ENCODE measurements around the gene B4GALNT3.
A peak's percentile ranks its signal among the peaks of the same experiment; 100 is the strongest.

B4GALNT3 gene

DNA sequence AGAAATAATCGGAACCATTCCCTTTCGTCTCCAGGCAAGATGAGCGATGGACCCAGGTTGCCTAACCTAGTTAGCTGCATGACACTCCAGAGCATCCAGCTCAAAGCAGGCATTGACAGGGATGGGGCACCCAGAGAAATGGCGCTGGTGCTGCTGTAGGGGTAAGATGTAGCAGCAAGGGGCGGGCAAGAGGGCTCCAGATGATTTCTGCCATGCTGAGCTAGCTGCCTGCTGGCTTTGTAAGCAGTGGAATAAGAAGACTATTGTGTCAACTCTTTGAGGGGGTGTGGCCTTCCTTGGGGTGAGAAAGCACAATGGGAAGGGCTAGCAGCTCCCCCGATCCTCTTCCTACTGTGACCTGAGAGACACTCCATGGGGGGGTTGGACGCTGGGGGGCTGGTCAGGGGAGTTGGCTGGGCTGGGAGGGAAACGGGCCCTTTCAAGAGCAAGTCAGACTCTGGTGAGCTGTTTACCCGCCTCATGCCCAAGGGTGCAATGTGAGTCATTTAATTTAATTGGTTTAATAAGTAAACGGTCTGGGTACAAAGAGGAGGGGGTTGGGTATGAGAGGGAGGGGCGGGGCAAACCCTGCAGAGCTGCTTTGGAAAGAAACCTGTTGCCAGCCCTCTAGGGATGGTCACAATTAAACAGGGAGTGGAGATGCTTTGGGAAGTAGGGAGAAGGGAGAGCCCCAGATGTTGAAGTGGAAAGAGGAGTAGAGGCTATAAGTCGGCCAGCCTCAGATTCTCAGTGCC lies 50.5 kb downstream of the B4GALNT3 start:
- FAIRE-seq = no peak

DNA sequence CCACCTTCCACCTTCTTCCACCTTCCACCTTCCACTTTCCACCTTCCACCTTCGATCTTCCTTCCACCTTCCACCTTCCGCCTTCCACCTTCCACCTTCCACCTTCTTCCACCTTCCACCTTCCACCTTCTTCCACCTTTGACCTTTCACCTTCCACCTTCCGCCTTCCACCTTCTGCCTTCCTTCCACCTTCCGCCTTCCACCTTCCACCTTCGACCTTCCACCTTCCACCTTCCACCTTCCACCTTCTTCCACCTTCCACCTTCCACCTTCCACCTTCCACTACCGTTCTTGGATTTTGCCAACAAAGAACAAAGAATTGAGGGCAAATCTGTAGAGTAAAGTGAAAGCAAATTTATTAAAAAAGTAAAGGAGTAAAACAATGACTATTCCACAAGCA lies 53.2 kb downstream of the B4GALNT3 start:
- no peak for FAIRE-seq

DNA sequence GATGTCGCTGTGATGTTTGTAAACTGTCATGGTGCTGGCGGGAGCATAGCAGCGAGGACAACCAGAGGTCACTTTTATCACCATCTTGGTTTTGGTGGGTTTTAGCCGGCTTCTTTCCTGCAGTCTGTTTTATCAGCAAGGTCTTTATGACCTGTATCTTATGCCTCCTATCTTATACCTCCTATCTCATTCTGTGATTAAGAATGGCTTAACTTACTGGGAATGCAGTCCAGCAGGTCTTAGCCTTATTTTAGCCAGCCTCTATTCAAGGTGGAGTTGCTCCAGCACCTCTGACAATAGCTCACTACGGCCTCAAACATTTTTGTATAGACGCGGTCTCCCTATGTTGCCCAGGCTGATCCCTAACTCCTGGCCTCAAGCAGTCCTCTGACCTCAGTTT lies 53.7 kb downstream of the B4GALNT3 start:
- no peak for FAIRE-seq

DNA sequence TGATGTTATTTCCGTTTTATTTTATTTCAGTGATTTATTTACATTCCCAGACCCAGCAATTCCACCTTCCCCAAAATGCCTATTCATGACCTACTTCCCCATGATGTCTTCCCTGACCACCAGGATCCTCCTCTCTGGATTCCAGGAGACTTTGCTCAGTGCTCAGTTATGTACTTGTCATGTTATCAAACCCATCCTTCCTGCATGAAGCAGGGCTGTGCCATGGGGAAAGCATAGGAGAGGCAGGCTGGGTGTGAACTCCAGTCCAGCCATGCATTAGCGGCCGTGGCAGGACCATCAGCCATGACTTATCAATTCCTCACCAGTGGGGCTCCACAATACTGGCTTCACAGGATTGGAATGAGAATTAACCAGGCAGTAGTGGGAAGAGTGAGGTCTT lies 57.8 kb downstream of the B4GALNT3 start:
- FAIRE-seq = no peak

DNA sequence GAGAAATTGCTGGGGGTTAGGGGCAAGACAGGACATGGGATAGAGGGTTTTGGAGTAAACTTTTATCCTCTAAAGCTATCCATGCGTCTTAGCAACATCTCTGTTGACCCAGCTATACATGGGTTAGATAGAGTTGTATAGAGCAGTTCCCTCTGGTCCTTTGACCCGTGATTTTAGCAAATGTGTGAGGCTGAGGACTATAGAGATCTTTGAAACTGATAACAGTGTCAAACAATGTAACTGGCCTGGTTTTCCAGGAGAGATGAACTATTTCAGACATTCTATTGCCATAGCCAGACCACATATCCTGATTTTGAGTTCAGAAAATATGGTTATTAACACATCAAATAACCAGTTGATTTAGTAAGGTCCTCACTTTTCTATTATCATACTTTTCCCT lies 60.4 kb downstream of the B4GALNT3 start:
- no peak for FAIRE-seq

DNA sequence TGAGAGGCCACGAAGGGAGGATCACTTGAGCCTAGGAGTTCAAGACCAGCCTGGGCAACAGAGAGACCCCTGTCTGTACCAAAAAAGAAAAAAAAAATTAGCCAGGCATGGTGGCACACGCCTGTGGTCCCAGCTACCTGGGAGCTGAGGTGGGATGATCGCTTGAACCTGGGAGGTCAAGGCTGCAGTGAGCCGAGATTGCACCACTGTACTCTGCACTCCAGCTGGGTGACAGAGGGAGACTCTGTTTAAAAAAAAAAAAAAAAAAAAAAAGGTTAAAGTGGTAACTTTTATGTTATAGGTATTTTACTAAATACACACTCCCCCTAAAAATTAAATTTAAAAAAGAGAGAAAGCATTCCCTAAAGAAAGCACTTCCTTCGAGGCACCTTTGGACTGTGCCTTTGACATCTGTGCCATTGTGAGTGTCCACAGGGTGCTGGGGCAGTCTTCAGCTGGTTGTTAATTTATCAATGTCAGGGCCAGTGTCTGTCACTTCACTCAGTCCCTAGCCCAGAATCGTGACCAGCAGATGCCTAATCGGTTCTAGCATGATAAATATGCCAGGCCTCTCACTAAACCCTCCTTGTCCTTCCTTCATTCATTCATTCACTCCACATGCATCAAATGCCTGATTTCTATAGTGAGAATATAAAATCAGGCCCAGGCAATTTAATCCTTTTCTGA lies 63.1 kb downstream of the B4GALNT3 start:
- no peak for FAIRE-seq

DNA sequence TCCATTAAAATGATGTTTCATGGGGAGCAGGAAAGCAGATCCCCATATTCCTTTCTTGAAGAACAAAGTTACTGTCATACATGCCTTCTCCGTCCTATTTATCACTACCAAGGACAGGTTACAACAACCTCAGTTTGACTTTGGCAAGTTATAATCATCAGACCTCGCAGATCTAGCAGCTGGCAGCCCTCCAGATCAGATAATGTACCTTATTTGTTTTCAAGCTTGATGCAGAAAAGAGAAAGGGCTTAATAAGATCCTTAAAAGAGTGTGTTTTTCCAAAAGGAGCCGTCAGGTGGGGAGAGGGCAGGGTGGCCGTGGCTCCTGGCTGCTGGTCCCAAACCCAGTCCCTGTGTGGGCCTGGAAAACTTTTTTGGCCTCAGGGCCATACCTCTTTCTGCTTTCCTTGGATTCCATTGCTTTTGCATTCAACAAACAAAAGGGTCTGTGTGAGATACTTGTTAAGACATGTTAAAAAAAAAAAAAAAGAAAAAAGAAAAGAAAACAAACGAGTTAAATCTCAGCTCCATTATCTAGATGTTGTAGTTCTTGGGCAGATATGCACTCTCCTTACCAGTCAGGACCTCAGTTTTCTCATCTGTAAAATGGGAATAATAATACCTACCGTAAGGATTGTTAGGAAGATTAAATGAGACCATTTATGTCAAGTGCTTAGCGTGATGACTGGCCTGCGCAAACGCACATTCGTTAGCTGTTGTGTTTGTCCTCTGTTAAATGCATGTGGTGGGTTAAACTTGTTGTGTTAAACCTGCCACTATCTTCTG lies 64.6 kb downstream of the B4GALNT3 start:
- no peak for FAIRE-seq

DNA sequence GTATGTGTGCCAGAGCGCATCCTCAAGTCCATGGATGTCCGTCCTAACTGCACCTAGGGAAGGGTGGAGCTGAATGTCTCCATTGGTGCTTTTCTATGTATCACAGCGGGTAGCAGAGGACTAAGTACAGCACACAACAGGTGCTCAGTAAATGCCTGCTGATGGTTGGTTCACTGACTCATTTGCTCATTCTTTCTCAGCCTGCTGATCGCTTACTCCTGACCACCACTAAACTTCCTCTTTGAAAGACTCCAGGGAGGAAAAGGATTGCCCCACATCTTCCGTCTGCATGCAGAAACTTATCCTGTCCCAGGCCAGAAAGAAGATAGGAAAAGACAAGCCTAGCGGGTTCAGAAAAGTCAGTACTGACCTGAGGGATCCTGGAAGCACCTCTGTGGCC lies 66.3 kb downstream of the B4GALNT3 start:
- no peak for FAIRE-seq

DNA sequence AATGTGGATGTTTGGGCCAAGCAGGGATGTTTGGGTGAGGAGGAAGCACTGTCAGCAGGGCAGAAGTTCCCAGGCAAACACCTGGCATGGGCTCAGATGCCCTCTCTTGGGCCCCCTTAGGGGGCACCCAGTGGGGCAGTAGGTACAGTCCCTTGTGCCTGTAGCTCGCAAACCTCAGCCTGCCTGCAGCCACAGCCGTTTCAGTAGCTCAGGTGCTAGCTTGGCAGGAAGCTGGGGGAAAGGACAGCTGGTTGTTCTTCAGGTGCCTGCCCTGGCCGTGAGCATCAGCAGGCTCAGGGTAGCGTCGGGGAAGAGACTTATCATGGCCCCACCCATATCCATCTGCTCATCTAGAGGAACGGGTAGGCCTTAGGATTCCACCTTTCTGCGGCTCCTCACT lies 67.5 kb downstream of the B4GALNT3 start:
- FAIRE-seq = no peak

DNA sequence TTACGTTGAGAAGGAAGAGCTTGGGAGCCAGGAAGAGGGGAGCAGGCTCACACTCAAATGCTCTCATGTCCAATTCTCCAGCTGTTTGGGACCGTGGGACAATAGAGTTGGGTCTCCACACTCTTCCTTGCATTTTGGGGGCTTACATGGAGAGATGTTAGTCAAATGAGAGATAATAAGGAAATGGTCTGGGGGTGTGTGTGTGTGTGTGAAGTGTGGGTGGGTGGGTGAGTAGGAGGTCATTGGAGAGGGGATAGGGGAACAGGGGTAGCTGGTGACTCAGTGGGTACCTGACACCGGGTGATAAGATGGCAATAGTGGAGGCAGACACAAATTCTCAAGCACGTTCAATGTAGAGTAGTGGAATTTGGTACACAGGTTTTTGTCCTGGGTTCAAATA lies 68.0 kb downstream of the B4GALNT3 start:
- no peak for FAIRE-seq

DNA sequence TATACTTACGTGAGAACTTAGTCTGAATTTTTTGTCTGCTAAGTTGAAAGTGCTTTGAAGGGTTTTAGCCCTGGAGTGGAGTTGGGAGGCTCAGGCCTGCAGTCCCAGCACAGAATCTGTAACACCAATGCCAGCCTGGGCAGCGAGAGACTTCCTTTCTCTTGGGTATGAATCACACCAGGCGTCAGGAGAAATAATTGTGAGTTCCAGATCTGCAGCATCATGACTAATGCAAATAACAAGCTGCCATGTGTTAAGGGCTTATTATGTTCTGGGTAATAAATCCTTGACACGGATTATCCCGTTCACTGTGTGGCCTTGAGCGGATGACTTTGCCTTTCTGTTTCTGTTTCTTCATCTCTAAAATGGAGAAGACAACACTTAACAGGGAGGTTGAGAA lies 70.6 kb downstream of the B4GALNT3 start:
- peak; percentile 56 for FAIRE-seq

DNA sequence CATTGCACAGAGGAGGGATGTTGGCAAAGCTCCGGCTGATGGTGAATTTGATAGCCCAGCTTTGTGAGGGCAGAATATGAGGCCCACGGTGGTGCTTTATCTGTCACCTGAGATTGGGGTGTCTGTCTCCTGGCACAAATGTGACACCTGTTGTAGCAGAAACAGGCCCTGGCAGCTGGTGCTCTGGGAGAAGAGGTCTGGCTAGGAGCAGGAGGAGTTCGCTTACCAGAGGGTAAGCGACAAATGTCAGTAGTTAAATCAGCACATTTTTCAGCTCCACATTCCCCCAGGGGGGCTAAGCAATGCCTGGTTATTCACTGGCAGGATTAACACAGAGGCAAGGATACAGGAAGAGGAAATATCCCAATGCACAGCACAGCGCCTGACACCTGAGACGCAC lies 71.1 kb downstream of the B4GALNT3 start:
- no peak for FAIRE-seq

DNA sequence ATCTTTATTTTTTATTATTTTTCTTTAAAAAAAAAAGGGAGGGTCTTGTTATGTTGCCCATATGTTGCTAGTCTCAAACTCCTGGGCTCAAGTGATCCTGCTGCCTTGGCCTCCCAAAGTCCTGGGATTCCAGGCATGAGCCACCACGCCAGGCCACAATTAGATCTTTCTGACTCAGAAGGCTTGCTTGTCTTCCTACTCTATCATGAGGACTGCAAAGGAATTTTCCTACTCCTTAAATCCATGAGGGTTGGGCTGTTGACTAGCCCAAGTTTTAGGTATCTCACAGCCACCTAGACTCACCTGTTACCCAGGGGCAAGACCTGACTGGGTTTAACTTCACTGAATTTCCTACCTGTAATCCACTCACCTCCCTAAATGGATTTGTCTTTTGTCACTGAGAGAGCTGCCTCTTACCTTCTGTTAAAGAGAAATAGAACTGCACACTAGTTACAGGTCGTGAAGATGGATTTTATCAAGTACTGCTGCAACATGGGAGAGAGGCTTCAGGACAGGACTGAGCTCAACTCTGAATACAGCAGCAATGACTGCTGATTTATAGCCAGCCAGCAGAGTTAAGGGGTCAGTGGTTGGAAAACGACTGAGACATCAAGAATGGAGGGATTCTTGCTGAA lies 72.3 kb downstream of the B4GALNT3 start:
- FAIRE-seq = no peak

DNA sequence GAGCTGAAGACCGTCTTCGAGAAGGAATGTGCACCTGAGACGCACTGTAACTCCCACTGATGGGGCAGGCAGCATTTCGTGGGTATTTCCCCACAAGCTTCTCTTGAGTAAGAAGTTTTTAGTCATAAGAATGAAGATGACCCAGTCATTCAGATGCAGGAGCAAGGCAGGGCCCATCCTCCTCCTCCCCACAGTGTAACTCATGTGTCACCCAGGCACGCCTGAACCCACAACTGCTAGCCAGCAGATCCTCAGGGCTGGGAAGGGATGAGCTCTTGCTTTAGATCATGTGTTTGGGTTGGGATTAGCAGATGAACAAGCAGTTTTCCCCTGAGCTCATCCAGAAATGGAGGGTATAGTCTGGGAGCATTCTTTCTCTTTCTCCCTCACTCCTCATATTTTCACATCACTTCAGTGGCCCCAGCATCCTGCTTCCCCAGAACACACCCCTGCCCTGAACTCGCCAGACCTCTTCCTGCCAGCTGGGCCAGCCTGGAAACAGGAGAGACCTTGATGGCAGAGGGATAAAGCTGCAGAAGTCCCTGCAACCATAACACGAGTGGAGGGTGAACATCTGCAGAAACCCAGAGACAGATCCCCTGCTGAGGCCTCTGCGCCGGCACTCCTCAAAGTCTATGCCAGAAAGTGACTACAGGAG lies 73.3 kb downstream of the B4GALNT3 start:
- no peak for FAIRE-seq

DNA sequence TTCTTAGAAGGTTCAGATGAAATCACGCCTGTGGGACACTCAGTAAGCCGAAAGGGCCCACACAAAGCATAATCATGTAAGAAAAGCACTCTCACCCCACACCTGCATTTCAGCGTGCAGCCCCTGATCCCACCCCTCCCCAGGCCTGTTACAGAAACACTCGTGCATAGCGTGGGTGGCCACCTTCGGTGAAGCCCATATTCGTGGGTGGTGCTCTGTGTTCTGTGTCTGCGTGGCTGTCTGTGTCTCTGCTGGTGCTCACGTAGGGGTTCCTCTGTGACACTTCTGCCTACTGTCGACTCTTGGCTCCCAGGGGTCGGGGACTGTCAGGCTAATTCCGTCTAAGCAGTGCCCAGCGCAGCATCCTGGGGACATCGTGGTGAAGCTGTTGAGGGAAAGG lies 74.0 kb downstream of the B4GALNT3 start:
- FAIRE-seq = no peak

DNA sequence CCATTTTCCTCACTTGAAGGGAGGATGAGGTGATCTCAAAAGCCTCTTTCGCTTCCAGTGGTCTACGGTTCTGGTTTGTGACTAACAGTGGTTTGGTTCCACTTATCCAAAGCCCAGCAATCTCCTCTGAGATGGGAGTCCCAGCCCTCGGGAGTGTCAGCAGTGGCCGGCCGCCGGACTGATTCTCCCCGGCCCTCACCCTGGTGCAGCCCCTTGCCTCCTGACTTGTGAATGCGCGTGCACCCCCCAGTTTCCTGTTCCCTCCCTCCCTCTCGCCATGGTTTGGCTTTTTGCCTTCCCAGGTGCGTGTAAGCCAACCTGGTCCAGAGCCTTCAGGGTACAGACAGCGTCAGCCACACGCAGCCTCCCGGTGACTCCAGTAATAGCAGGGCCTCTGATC lies 74.5 kb downstream of the B4GALNT3 start:
- no peak for FAIRE-seq

DNA sequence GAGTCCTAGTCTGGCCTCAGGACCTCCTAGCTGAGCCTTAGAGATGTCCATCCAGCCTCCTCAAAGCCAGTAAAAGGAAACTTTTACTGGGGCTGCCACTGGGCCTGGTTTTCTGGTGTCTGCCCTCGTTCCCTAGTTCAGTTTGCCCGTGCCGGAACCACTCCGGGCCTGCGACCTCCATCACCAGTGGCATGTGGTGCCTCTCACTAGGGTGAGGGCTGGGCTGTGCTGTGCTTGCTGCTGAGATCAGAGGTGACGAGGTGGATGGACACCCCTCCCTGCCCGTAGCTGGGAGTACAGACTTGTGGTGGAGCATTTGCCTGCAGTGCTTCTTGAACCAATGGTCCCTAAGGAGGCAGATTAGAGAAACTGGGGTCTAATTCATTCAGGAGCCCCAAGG lies 75.7 kb downstream of the B4GALNT3 start:
- FAIRE-seq = no peak

DNA sequence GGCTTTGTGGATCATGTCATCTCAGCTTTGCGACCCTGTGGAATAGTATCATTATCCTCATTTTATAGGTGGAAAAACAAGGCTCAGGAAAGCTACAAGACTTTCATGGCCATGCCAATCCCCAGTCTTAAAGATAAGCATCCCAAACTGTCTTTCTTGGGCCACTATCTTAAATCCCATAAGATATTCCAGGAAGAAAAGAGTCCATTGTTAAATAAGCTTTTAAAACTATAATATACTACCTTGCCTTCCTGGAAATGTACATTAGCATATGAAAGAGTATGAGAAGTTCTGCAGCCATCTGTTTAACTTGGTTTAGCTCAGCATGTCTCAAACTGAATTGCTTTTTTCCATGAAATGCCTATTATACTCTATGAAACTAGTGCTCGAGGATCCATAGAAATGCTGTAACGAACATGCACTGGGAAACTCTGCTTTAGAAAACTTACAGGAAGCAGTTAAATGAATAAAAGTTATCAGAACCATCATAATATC lies 77.1 kb downstream of the B4GALNT3 start:
- no peak for FAIRE-seq

DNA sequence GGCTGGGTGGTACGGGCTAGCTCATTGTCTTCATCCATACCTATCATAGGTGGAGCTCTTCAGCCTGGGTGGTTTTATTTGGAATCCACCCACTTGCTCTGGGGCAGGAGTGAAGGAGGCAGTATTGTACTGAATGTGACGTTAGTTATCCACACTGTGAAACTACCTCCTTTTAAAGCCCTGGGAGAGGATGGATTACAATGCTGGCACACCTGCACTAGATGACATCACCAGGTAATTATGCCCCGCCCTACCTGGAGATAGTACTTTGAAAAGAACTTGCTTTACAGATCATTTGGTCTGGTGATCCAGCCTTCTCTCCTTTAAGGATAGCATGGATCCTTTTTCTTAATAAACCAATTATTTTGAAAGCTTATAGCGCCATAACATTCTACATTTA lies 78.0 kb downstream of the B4GALNT3 start:
- FAIRE-seq = no peak

DNA sequence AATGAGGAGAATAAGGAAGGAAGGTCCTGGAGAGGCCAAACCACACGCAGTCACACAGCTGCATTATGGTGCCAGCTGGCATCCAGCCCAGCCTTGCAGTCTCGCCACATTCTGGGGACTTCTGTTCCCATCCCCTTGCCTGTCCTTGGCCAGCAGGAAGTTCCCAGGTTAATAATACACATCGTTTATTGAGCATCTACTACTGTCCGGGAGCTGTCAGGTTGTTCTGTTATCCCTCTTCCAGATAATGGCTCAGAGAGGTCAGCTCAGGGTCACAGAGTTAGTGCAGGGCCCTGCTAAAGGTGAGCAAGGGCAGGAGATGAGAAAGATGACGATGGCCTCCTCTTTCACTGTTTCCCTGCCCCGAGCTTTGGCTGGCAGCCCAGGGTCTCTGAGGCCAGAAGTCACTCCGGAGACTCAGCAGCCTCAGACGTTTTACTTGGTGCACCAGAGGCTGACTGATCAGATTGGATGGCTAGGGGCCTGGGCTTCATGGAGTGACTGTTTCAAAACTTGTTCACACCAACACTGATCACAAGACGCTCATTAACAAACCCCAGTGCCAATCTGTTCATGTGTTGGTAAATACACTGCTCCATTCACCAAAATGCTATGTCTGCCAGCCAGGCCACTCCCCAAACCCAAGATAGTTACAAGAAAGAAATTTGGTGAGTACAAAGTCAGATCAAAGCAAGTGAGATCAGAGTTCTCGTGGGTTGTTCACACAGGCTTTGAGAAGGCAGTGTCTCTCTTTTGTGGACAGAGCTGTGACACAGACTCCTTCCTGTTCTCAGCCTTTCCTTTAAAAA lies 79.2 kb downstream of the B4GALNT3 start:
- no peak for FAIRE-seq

DNA sequence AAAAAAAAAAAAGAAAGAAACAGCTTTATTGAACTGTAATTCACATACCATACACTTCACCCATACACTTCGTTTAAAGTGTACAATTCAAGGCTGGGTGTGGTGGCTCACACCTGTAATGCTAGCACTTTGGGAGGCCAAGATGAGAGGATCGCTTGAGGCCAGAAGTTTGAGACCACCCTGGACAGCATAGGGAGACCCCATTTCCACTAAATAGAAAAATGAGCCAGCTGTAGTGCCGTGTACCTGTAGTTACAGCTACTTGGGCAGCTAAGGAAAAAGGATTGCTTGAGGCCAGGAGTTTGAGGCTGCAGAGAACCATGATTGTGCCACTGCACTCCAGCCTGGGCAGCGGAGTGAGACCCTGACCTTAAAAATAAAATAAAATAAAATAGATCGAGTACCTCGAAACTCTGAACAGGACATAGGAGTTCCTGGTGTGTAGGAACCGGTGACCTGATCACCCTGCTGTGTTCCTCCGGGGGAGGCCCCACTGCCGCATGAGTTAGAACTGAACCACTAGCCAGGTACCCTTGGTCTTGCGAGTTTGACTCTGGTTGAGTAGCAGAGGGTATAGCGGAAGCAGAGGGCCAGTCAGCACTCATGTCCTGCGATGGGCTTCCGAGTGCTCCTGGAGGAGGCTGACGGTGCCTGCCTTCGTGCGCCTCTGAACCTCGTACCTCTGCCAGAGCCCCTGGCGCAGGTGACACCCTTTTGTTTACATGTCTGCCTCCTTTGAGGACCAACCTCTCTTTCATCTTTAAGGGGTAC lies 80.0 kb downstream of the B4GALNT3 start:
- FAIRE-seq = no peak

All from islet of Langerhans (tissue), 1 donor.